Thyroid gland (tissue), 4 donors: ENCODE data around the gene SPATS2L. TPM values are rescaled to one million over a fixed set of nuclear protein-coding genes. Genes with fewer than 3 reads are reported as not detected.

Experiments
- DNase-seq, 2 donors: peaks; one replicate each; pipeline ENCODE4 v3.0.0-alpha.2; 2019
- H3K27ac ChIP-seq, 3 donors: fragments of 200-600 bp; sonication (generic); 1 replicate in 2 of 3; 2 replicates in 1 of 3; pipeline ENCODE4 v1.5.1; 2016 to 2019; ENCODE audit warnings: mild to moderate bottlenecking in 1 of 3, moderate library complexity in 1 of 3
- H3K27me3 ChIP-seq: fragments of 200-600 bp; sonication (generic); one replicate; pipeline ENCODE4 v1.5.1; 2019
- H3K36me3 ChIP-seq, 2 donors: fragments of 200-600 bp; sonication (generic); one replicate each; pipeline ENCODE4 v1.5.1; 2016 to 2019
- H3K4me1 ChIP-seq, 2 donors: fragments of 200-600 bp; sonication (generic); one replicate each; pipeline ENCODE4 v1.5.1; 2017 to 2019
- H3K4me3 ChIP-seq, 3 donors: fragments of 200-600 bp; sonication (generic); replicated peaks in 1 of 3; 1 replicate in 2 of 3; 2 replicates in 1 of 3; pipeline ENCODE4 v1.5.1; 2016; ENCODE audit warnings: mild to moderate bottlenecking in 1 of 3
- H3K9me3 ChIP-seq: fragments of 200-600 bp; sonication (generic); one replicate; pipeline ENCODE4 v1.5.1; 2017
- POLR2A ChIP-seq, 2 donors: fragments of 450-650 bp; IDR thresholded peaks; one replicate each; pipeline ENCODE4 v1.6.1; 2017; ENCODE audit warnings: antibody characterized with exemption in 2 of 2, mild to moderate bottlenecking in 2 of 2, moderate library complexity in 1 of 2
- WGBS, 2 donors: methylation state at CpG; one replicate each; pipeline ENCODE4 v1.1.5; 2017; 5-methylcytosine and 5-hydroxymethylcytosine counted together
- intact Hi-C: fragments of 100-400 bp; cut with DNase I; formaldehyde crosslinking; loops from one replicate; pipeline ENCODE4 v1.15.1; 2023
- total RNA-seq, 4 donors: library from RNA; depleted of rRNA; stranded (reverse); fragments of >200 nt; gene quantifications; one replicate each; pipeline ENCODE4 v1.2.3, GENCODE V29; 2016
- TF ChIP-seq, protein P1 (sequence below), 6 experiments: fragments of 200-600 bp in 3 of 6; fragments of 450-650 bp in 3 of 6; sonication (generic) in 3 of 6; IDR thresholded peaks; one replicate each; pipeline ENCODE4 v1.5.1; 2016 to 2019; ENCODE audit warnings: antibody characterized with exemption in 6 of 6, mild to moderate bottlenecking in 2 of 6, inconsistent platforms in 1 of 6, moderate library complexity in 1 of 6

The SPATS2L gene
- total RNA-seq, 4 donors from 2014 or later = 41.7 to 101 (median 73.3) TPM

DNA sequence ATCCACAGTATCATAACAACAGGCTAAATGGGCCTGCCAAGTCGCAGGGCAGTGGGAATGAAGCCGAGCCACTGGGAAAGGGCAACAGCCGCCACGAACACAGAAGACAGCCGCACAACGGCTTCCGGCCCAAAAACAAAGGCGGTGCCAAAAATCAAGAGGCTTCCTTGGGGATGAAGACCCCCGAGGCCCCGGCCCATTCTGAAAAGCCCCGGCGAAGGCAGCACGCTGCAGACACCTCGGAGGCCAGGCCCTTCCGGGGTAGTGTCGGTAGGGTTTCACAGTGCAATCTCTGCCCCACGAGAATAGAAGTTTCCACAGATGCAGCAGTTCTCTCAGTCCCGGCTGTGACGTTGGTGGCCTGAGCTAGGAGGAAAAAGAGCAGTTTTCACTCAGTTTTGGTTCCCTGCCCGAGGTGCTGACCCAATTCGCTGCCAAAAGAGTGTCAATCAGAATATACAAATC lies 171.2 kb downstream of the SPATS2L start:
- H3K36me3 ChIP-seq = peaks cover 9 to 19% of the 10 kb centered on the region in 2 donors
- peak overlapping the region in 1 of 3 donors; percentile 28 for H3K27ac ChIP-seq
- H3K4me3 ChIP-seq = no peak overlapping the region
- 88 to 93% methylated on average over 21 of the region's 21 CpGs for WGBS, 2 donors
- TF ChIP-seq POLR2A (IDR thresholded peaks at IDR 0.05) = no peak
- TF ChIP-seq, protein P1, sequence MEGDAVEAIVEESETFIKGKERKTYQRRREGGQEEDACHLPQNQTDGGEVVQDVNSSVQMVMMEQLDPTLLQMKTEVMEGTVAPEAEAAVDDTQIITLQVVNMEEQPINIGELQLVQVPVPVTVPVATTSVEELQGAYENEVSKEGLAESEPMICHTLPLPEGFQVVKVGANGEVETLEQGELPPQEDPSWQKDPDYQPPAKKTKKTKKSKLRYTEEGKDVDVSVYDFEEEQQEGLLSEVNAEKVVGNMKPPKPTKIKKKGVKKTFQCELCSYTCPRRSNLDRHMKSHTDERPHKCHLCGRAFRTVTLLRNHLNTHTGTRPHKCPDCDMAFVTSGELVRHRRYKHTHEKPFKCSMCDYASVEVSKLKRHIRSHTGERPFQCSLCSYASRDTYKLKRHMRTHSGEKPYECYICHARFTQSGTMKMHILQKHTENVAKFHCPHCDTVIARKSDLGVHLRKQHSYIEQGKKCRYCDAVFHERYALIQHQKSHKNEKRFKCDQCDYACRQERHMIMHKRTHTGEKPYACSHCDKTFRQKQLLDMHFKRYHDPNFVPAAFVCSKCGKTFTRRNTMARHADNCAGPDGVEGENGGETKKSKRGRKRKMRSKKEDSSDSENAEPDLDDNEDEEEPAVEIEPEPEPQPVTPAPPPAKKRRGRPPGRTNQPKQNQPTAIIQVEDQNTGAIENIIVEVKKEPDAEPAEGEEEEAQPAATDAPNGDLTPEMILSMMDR (IDR thresholded peaks at IDR 0.05) = no peak
- intact Hi-C loops = loop anchor here (10.0 kb wide), 1 partner anchor 163 kb away; no protein-coding TSS in a partner anchor
- H3K4me1 ChIP-seq = no peaks in the 10 kb centered on the region
- H3K27me3 ChIP-seq = no peaks in the 10 kb centered on the region
- no peak for DNase-seq
- no peaks in the 10 kb centered on the region for H3K9me3 ChIP-seq

DNA sequence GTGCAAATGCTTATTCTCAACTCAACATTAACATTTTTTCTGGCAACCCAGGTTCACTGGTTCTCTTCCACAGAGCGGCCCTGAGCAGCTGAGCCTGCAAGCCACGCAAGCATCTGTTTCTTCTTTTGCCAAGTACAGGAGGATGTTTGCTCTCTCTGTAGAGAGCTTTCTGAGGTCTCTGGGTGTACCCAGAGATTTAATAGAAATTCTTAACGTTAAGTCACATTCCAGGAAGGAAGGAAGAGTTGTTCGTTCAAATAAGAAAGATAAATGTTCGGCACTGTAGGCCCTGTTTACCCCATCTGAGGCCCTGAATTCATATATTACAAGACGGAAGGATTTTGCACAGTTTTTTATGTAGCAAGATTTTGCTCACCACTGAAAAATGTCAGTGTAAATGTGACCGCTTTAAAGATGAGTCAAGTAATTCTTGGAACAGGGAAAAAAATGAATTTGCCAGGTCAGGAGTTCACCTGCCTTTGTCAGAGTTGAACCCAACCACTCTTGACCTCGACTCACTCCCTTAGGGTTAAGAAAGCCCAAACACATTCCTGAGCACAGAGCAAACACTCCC lies 173.3 kb downstream of the SPATS2L start:
- Histone ChIP-seq H3K27me3 (no peaks in the 10 kb centered on the region), H3K27ac (no peak overlapping the region)
- intact Hi-C loops = loop anchor here (5.0 to 10.0 kb wide), 2 partner anchors 165 to 497 kb away; no protein-coding TSS in a partner anchor

DNA sequence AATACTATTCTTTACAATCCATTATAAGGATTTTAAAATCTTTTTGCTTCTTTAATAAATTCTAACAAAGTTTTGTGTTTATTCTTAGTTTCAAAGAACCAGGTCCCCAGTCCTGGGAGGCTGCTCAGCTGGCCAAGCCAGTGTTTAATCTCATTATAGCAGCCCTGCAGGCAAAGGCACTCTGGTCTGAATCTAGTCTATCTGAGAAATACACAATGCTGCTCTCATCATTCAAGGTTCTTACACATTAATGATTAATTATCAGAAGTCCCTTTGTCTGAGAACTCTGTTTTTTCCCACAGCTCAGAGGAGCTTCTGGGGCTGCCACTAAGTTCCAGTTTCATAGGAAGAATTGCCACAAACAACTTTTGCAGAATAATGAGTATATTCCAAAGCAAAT lies 175.7 kb downstream of the SPATS2L start:
- H3K9me3 ChIP-seq = no peaks in the 10 kb centered on the region
- intact Hi-C loops = loop anchor here (5.0 kb wide), 1 partner anchor 500 kb away; no protein-coding TSS in a partner anchor

More for the DNA sequence above, 173.3 kb downstream of the SPATS2L start:
- no peak for DNase-seq
- H3K4me1 ChIP-seq = no peaks in the 10 kb centered on the region
- WGBS, 2 donors = 62 to 69% methylated on average over 8 of the region's 8 CpGs
- TF ChIP-seq, protein P1 (IDR thresholded peaks at IDR 0.05) = no peak
- no peak for TF ChIP-seq POLR2A (IDR thresholded peaks at IDR 0.05)
- no peak overlapping the region for H3K4me3 ChIP-seq
- peaks cover 3 to 11% of the 10 kb centered on the region in 2 donors for H3K36me3 ChIP-seq
- no peaks in the 10 kb centered on the region for H3K9me3 ChIP-seq

DNA sequence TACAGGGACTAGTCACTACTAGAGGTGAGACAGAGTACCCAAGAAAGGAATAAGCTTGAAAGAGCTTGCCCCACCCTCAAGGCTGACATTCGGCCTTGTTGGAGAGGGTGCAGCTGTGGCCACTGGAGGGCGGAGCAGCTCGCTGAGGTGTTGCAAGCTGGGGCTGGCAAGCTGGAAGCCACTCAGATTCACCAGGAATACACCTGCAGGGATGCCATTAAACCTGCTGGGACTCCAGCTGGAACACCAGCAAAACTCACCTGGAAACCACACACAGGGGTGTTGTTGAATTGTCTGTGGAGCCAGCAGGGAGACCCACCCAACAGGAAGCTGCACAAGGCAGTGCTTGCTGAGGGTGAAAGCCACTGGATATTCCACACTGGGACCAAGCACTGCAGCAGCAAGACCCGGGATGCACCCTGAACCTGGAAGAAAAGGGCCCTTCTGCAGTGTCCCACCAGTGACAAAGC lies 177.3 kb downstream of the SPATS2L start:
- peak; percentile 43 to 60 for DNase-seq

More for the DNA sequence above, 175.7 kb downstream of the SPATS2L start:
- H3K27ac ChIP-seq = no peak overlapping the region
- no peak overlapping the region for H3K4me3 ChIP-seq
- H3K36me3 ChIP-seq = peaks cover 0 to 4% of the 10 kb centered on the region in 2 donors
- TF ChIP-seq, protein P1 (IDR thresholded peaks at IDR 0.05) = no peak
- TF ChIP-seq POLR2A (IDR thresholded peaks at IDR 0.05) = no peak
- no peaks in the 10 kb centered on the region for H3K27me3 ChIP-seq
- H3K4me1 ChIP-seq = no peaks in the 10 kb centered on the region
- DNase-seq = no peak

More for the DNA sequence above, 177.3 kb downstream of the SPATS2L start:
- 32 to 33% methylated on average over 4 of the region's 4 CpGs for WGBS, 2 donors
- no peaks in the 10 kb centered on the region for H3K9me3 ChIP-seq
- intact Hi-C loops = loop anchor here (5.0 kb wide), 1 partner anchor 501 kb away; no protein-coding TSS in a partner anchor
- no peaks in the 10 kb centered on the region for H3K27me3 ChIP-seq
- no peak overlapping the region for H3K27ac ChIP-seq
- H3K4me1 ChIP-seq = no peaks in the 10 kb centered on the region
- TF ChIP-seq POLR2A (IDR thresholded peaks at IDR 0.05) = no peak
- TF ChIP-seq, protein P1 (IDR thresholded peaks at IDR 0.05) = peak in 3 of 6 experiments; percentile 36 to 48 (median 38)
- H3K4me3 ChIP-seq = no peak overlapping the region
- no peaks in the 10 kb centered on the region for H3K36me3 ChIP-seq
